OCI-LY7 (cell line): ENCODE measurements around the gene OSBPL6.

ENCODE experiments used
- CTCF ChIP-seq: fragments of 200-600 bp; sonication (generic); conservative IDR thresholded peaks from 2 replicates; pipeline ENCODE4 v1.5.1; 2014; ENCODE audit warnings: mild to moderate bottlenecking, antibody characterized with exemption, low read length, moderate library complexity, mixed read lengths
- EZH2phosphoT487 ChIP-seq: fragments of 200-600 bp; sonication (generic); IDR thresholded peaks from 2 replicates; pipeline ENCODE4 v1.6.1; 2018; ENCODE audit warnings: low read depth, borderline replicate concordance, mild to moderate bottlenecking, mixed run types, antibody characterized with exemption, low read length, moderate library complexity, mixed read lengths

- no peak for TF ChIP-seq CTCF
- TF ChIP-seq EZH2phosphoT487 = no peak
Measured at GRCh38 chr2:178413472-178414265, 219.4 kb downstream of the OSBPL6 start.
